GM21717 (cell line): ENCODE measurements around the gene CTSD.
"Not testable (repeated sequence)": the region's sequence is repeated elsewhere in the genome, so short reads cannot be mapped to it uniquely, and the experiment has no call there.

Experiments used
- ATAC-seq: cut with Tn5 transposase; IDR thresholded peaks from one replicate; pipeline ENCODE4 v1.9.1; 2021; ENCODE audit warnings: mild to moderate bottlenecking, moderate library complexity; ENCODE audit not compliant: unreplicated experiment

Gene CTSD

DNA sequence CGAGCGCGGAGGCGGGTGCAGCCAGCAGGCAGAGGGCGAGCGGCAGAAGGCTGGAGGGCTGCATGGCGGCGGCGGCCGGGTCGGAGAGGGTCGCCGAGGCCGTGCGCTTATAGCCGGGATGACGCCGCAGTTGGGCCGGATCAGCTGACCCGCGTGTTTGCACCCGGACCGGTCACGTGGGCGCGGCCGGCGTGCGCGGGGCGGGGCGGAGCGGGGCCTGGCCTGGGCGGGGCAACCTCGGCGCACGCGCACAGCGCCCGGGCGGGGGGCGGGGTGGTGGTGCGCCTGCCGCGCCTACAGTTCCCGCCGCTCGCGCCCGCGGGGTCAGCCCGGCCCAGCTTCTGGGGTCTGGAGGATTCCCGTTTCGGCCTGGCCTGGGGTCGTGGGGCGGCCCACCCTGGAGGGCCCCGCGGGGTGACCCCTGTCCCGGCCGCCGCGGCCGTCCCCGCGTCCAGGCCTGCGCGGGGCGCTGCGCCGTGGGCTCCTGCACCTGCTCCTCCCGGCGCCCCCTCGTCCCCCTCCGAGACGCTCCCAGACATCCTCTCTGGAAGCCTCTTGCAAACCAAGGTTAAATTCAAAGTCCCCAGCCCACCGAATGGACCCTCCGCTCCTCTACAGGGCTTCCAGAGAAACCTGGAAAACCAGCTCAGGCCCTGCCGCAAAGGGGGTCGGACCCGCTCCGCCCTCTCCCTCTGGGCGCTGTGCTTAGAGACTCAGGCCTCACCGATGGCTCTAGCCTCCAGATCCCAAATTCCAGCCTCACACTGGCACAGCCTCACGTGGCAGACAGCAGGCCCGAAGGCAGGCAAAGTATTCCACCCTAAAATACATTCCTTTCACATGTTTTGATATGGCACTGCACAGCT is at the start of gene CTSD:
TSS of gene CTSD (minus strand) at position 132 of the 866 bp plus-strand sequence. CDS start at position 64, 68 bp downstream.
- ATAC-seq = peak; percentile 56

DNA sequence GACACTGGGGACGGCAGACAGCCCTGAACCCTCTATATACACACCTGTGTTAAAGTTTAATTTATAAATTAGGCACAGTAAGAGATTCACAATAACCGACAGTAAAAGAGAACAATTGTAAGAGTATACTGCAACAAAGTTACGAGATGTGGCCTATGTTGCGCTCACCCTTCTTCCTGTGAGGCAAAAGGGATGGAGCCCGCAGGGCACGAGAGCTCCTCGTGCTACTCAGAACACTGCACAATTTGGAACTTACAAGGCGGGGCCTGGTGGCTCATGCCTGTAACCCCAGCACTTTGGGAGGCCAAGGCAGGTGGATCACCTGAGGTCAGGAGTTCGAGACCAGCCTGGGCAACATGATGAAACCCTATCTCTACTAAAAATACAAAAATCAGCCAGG is 49.6 kb upstream of the CTSD start:
- ATAC-seq = not testable (repeated sequence)

DNA sequence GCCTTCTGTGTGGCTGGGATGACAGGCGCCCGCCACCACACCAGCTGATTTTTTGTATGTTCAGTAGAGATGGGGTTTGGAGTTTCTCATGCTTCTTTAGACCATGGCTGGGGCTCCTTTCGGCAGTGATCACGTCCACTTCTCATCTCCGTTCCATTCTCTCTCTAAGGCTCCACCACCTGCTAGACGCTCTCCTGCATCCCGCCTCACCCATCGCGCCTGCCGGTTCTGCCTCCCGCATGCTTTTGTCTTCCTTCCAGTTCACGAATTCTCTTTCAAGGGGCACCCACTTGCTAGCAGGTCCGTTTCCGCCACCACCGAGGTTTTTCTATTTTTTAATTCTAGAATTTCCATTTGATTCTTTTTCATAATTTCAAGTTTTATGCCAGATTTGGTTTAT is 49.1 kb upstream of the CTSD start:
- no peak for ATAC-seq

DNA sequence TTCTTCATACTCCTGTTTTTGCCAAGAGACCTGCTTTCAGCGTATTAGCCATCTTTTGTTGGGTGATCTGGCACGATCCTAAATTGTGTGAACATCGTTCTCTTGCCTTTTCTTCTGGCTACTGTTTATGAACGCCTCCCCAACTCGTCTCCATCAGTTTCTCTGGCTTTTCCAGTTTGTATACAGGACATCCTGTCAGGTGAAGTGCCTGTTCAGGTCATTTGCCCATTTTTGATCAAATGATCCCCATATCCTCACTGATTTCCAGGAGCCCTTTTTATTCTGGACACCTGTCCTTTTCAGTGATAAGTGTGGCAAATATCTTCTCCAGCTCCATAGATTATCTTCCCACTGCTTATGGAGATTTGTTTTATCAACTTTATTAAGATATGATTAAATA is 48.5 kb upstream of the CTSD start:
- no peak for ATAC-seq

DNA sequence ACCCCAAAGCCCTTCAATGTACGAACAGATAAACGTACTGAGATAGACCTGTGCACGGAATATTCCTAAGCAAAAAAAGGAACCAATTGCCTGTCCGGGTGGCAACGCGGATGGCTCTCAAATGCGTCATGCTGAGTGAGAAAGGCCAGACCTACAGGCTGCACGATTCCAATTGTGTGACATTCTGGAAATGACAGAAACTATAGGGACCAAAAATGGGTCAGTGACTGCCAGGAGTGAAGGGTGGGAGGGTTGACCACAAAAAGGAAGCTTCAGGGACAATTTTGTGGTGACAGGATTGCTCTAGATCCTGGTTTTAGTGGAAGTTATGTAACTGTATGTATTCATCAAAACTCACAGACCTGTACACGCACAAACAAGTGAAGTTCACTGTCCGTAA is 47.0 kb upstream of the CTSD start:
- no peak for ATAC-seq

DNA sequence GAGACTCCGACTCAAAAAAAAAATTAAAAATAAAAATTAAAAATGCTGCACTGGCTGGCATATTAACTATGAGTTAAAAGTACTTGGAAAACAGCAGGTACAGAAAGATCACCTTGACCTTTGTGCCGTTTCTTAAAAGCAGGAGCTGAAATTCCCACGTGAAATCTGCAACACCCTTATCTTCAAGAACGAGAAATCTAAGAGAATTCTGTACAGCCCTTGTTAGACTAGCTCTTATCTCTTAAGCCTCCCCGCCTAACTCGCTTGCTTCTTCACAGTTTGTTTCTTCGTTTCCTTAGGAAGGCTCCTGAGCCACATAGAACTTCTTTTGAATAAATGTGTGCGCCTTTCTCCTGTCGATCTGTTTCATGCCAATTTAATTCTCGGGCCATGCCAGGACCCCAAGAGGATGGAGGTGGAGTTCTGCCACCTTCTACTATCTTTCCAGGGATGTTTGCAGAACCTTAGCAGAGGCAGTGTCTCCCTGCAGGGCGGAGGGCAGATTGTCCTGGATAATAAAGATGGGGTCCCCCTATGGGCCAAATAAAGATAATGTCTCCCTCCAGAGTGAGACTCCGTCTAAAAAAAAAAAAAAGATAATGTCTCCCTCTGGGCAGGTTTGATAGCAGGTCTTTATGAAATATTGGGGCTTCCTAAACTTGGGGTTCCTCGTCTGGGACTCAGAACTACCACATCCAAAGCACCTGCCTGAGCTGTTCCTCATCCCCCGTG is 43.7 kb upstream of the CTSD start:
- ATAC-seq = no peak

DNA sequence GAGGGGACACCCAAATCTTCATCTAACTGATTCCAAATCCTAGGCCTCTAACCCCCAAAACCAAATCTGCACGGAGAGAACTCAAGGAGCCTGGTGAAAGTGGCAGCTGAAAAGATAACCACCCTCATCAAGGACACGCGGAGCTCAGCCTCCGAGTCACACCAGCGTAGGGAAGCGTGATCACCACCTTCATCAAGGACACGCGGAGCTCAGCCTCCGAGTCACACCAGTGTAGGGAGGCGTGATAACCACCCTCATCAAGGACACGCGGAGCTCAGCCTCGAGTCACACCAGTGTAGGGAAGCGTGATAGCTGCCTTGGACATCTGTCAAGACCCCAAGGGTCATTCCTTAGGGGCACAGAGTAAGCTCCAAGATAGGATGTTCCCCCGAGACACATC is 41.8 kb upstream of the CTSD start:
- no peak for ATAC-seq

DNA sequence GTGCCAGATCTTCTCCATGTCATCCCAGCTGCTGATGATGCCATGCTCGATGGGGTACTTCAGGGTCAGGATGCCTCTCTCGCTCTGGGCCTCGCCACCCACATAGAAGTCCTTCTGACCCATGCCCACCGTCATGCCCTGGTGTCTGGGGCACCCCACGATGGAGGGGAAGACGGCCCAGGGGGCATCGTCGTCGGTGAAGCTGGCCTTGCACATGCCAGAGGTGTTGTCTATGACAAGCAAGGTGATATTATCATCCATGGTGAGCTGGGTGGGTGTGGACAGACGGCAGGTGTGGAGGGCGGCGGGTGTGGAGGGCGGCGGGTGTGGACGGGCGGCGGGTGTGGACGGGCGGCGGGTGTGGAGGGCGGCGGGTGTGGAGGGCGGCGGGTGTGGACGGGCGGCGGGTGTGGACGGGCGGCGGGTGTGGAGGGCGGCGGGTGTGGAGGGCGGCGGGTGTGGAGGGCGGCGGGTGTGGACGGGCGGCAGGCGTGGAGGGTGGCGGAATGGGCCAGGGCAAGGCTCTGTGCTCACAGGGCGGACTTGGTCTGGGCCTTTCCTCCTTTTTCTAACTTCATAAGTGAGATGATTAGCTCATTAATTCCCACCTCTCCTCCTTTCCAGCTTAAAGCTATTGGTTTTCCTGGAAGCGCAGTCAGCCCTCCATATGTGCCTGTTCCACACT is 40.2 kb upstream of the CTSD start:
- not testable (repeated sequence) for ATAC-seq

DNA sequence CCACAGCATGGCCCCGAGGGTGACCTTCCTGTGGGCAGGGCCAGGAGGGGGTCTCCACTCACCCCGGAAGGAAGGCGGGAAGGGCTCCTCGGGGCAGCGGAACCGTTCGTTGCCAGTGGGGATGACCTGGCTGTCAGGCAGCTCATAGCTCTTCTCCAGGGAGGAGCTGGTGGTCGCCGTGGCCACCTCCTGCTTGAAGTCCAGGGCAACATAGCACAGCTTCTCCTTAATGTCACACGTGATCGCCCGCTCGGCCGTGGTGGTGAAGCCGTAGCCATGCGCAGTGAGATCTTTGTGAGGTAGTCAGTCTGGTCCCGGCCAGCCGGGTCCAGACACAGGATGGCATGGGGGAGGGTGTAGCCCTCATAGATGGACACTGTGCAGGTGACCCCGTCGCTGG is 39.5 kb upstream of the CTSD start:
- ATAC-seq = no peak

DNA sequence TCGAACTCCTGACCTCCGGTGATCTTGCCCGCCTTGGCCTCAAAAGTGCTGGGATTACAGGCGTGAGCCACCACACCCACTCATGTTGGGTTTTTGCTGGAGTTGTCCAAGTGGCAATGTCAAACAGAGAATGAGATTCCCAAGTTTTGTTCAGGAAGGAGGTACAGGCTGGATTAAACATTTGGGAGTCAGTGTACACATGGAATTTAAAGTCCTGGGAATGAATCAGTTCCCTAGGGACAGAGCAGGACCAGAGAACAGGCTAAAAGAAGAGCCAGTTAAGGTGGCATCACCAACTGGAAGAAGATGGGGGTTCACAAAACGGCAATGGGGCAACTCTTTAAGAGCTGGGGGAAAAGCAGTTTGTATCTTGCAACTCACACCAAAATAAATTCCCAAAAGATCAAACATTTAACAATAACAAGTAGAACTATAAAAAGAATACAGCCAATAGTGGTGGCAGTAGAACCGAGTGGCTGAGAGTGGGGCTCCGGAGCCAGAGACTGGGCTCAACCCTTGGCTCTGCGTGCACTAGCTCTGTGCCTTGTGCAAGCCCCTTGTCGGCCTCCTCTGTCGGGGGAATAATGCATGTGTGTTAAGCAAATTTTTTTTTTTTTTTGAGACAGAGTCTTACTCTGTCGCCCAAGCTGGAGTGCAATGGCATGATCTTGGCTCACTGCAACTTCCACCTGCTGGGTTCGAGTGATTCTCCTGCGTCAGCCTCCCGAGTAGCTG is 33.8 kb upstream of the CTSD start:
- no peak for ATAC-seq

DNA sequence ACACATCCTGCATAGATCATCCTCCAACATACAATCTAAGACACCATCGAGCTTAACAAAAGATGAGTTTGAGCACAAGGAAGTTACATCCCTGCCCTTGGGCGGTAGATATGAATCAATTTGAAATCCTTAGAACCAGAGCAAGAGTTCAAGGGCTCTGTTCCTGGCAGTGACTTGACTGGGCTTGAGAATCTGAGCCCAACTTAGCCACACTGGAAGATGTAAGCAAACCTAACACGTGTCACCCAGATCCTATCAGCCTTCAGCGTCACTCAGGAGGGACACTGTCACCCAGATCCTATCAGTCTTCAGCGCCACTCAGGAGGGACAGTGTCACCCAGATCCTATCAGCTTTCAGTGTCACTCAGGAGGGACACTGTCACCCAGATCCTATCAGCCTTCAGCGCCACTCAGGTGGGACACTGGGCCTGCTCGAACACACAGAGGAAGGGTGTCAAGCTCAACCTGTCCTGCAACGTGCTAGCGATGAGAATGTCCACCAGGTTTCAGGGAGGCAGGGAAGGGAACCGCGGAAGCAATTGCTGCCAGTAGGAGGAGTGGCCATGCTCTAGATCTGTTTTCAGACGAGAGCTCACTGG is 32.8 kb upstream of the CTSD start:
- no peak for ATAC-seq

DNA sequence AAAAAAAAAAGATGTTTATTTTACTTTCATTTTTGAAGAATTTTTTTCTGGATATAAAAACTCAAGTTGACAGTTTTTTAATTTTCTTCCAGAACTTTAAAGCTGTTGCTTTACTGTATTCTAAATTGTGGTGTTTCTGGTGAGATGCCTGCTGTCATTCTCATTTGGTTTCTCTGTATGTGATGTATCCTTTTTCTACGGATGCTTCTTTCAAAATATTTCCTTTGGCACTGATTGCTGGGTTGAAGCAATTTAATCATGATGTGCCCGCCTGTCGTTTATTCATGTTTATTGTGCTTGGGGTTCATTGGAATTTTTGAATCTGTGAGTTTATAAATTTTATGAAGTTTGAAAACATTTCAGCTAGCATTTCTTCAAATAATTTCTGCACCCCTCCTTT is 29.4 kb upstream of the CTSD start:
- no peak for ATAC-seq

DNA sequence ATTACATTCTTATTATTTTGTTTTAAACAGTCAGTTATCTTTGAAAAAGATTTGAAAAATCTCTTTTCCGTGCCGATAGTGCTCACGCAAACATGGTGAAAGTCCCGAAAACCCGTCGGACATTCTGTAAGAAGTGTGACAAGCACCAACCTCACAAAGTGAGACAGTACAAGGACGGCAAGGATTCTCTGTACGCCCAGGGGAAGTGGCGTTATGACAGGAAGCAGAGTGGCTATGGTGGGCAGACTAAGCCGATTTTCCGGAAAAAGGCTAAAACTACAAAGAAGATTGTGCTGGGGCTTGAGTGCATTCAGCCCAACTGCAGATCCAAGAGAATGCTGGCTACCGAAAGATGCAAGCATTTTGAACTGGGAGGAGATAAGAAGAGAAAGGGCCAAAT is 28.7 kb upstream of the CTSD start:
- no peak for ATAC-seq

DNA sequence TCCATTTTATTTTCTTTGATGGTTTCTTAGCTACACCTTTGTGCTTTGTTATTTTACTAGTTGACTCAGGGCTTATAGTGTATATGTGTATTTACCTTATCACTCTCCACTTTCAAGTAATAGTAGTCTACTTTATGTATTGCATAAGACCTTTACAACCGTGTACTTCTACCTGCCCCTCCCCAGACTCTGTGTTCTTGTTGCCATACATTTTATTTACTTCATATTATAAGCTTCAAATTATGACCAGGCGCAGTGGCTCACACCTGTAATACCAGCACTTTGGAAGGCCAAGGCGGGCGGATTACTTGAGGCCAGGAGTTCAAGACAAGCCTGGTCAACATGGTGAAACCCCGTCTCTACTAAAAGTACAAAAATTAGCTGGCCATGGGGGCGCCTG is 28.2 kb upstream of the CTSD start:
- no peak for ATAC-seq

DNA sequence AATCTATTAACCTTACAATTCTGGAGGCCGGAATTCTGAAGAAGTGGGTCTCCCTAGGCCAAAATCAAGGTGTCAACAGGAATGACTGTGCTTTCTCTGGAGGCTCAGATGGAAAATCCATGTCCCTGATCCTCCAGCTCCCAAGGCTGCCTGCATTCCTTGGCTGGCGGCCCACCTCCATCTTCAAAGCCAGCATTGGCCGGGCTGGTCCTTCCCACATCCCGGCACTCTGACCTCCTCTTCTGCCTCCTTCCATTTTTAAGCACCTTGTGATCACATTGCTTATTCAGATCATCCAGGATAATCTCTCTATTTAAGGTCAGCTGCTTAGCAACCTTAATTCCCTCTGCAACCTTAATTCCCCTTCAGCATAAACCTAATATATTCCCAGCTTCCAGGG is 22.7 kb upstream of the CTSD start:
- no peak for ATAC-seq

DNA sequence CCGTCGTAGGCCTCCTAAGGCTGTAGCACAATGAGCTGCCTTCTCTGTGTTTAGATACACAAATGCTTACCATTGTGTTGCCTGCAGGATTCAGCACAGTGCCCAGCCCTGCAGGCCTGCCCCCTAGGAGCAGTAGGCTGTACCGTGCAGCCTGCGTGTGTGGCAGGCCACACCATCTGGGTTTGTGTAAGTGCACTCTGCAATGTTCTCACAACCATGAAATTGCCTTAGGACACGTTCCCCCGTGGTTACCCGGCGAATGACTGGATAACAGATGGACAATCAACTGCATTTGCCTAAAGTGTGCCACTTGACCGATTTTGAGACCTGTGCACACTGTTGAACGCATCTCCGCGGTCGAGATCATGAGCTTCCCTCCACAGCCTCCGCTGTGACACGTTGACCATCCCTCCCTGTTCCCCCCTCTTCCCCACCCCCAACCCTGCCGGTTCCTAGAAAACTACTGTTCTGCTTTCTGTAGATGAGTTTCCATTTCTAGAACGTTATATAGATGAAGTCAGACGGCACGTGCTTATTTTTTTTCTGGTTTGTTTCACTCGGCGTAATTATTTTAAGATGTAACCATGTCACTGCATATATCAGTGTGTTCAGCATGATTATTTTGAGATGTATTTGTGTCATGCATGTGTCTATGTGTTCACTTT is 22.2 kb upstream of the CTSD start:
- no peak for ATAC-seq

DNA sequence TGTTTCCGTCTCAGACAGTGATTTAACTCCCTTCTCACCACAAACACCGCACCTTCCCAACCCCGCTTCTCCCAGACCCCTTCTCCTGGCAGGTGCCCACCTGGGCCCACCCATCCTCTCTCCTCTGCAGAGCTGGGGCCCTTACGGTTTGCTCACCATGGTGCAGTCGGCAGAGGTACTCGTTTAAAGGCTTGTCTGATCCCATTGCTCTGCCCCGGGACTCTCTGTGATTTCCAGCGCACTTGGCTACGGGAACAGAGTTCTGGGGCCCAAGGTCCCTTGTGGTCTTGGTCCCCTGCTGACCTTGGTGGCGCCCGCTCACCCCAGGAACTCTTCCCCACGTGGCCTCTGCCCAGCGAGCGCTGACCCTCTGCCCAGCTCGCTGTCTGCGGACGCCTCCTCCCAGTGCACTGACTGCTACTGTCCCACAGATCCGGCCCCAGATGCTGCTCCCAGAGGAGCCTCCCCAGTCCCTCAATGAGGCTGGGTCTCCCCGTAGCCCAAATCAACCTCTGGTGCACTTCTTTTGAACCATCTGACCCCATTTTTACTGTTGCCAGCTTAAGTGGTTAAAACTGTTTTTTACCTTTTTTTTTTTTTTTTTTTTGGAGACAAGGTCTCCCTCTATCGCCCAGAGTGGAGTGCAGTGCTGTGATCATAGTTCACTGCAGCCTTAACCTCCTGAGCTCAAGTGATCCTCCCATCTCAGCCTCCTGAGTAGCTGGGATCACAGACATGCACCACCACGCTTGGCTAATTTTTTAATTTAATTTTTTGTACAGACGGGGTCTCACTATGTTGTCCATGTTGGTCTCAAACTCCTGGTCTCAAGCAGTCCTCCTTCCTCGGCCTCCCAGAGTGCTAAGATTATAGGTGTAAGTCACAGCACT is 21.3 kb upstream of the CTSD start:
- ATAC-seq = no peak

DNA sequence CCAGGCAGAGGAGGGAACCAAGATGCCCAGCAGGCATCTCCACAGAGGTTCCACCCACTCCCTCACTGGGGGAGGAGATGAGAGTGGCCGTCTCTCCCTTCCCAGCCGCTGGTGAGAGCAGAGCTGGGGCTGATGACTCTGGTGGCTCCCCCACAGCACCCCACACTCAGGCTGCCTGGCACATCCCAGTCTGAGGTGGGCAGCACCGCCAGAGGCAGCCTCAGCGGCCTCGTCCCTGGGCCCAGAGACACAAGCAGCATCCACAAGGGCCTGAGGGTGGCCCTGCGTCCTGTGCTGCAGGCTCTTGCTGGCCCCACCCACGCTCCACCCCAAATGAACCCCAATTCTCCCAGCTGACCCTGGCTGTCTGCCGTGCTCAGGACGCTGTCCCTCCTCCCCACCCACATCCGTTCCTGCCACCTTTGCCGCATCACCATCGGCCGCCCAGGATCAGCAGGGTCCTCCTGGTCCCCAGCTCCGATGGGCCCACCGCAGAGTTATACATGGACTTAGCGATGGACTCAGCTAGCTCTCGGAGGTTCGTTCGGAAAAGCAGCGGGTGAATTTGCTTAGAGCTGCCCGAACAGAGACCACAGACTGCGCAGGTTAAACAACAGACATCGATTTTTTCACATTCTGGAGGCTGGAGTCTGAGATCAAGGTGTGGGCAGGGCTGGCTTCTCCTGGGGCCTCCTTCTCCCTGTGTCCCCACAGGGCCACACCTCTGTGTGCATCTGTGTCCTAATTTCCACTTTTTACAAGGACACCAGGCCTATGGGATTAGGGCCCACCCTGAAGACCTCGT is 20.2 kb upstream of the CTSD start:
- ATAC-seq = no peak
